Raji (cell line): ENCODE data around the gene ZCRB1.

Experiments
- POLR2A ChIP-seq: IDR thresholded peaks from 2 replicates; pipeline ENCODE4 v1.6.1; 2011; ENCODE audit warnings: low read depth, low read length, control low read depth; ENCODE audit not compliant: insufficient read depth

ZCRB1 gene

DNA sequence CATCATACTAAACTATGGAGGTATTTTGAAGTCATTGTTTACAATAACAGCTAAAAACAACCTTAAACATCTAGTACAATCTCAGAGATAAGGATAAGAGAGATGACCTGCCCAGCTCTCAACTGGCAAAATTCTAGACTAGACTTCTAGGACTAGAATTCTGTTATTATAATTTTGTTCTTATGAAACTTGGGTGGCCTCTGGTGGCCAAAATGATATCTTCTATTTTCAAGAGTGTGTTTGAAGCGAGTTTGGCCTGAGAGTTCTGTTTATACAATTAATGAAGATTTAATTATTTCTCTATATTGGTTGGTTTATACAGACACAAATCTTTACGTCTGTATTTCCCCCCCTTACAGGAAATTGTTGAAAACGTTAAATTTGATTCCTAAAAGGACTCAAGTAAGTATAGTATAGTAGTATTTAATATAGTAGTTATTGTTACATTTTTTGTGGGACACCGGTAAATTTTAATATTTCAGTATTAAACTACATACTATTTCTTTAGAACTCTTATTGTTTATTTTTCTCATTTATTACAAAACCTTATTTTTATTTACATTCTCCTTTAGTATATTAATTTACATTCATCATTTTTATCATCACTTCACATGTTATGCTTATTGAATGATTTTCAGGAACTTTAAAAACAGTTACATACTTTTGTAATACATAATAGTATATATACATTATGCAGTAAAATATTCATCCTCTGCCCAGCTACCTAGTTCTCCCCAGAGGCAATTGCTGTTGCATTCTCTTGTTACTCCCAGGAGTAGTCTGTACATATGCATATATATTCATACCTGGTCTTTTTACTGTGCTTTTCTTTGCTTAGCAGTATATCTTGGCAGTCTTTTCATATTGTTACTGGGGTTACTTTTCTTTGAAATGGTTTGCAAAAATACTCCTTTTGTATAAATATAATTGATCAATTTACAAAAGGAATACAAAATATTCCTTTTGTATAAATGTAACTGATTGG lies 6.7 kb upstream of the ZCRB1 start:
- TF ChIP-seq POLR2A, result no peak

DNA sequence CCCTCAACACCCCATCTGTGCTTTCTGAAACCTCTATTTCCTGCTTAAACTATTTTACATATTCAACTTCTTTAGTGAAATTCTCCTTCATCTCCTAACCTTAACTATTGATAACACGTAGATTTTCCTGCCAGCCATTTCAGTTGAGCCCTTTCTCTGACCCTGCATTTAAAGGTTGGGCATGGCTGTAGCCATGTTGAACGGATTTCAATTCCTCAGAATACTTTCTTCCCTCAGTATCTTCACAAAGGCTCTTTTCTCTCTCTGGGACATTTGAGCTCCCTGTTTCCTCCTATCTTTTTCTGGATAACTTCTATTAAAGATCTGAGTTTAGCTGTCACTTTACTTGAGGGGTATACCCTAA lies 1.3 kb upstream of the ZCRB1 start:
- TF ChIP-seq POLR2A, result no peak

GRCh38 chr12:42326541-42327226 lies 790 bp upstream of the ZCRB1 start:
- TF ChIP-seq POLR2A, result no peak

DNA sequence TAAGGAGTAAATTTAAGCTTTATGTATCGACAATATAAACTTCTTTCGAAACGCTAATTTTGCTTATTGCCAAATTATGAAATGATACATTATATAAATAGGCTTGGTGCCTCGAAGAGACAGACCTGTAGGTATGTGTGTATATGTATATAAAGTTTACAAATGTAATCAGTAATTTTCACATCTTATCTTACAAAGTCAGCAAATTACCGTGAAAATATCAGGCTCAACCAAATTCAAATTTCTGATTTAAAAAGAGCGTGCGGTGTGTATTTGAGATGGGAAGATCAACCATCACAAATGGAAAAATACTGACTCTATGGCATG lies 605 bp downstream of the ZCRB1 start:
- no peak for TF ChIP-seq POLR2A

DNA sequence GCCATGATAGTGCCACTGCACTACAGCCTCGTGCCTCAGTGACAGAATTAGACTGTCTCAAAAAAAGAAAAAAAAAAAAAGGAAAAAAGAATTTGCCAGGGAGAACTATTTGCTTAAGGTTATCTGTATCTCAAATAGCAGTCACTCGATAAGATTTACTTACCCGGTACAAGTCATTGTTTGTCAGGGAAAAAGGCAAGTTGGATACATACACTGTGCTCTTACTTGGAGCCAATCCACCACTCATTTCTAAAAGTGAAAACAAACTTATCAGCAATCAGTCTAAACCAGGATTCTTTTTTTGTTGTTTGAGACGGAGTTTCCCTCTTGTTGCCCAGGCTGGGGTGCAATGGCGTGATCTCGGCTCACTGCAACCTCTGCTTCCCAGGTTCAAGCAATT lies 2.0 kb downstream of the ZCRB1 start:
- no peak for TF ChIP-seq POLR2A

DNA sequence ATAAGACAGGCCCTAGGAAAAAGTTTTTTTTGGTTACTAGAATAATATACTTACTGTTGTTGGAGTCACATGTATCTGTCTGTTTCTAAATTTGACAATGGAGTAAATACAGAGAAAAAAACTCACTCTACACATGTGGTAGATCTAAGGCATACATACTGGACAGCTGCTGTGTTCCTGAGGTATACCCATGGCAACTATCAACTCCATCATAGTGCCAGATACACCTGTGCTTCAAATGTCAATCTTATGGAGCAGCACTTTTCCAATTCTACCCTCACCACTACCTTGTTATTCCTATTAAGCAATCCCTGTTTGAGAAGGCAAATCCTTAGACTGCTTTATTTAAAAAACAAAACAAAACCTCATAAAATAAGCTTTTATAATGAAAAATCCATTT lies 3.3 kb downstream of the ZCRB1 start:
- no peak for TF ChIP-seq POLR2A

DNA sequence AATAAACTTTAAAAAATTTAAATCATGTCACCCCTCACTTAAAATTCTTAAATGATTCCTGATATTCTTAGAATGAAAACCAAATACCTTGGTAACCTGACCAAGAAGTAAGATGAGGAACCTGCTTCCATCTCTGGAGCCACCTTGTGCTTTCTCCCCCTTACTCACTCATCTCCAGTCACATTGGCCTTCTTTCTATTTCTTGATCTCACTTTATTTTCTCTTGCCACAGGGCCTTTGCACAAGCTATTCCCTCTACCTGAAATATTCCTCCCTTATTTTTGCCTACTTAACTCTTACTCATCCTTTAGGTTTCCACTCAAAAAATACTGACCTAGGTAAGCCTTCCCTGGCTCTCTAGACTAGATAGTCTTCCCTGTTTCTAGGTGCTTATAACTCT lies 5.1 kb downstream of the ZCRB1 start:
- TF ChIP-seq POLR2A, result no peak

DNA sequence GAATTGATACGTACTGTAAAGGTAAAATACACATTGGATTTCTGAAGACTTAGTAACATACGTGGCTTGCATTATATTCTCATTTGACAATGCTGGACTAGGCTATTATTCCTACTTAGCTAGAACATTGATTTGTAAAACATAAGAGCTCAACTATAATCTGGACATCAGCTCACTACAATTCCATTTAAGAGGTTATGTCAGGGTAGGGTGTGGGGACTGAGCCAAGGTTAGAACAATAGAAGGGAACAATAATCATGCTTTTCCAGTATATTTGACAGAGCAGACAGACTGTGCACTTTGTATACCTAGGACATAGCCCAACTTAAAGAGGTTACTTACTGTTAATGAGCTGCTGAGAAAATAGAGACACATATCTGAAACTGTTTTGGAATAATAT lies 10.8 kb downstream of the ZCRB1 start:
- no peak for TF ChIP-seq POLR2A

GRCh38 chr12:42309996-42310395 lies 15.9 kb downstream of the ZCRB1 start:
- no peak for TF ChIP-seq POLR2A

GRCh38 chr12:42308390-42308789 lies 17.5 kb downstream of the ZCRB1 start:
- no peak for TF ChIP-seq POLR2A

DNA sequence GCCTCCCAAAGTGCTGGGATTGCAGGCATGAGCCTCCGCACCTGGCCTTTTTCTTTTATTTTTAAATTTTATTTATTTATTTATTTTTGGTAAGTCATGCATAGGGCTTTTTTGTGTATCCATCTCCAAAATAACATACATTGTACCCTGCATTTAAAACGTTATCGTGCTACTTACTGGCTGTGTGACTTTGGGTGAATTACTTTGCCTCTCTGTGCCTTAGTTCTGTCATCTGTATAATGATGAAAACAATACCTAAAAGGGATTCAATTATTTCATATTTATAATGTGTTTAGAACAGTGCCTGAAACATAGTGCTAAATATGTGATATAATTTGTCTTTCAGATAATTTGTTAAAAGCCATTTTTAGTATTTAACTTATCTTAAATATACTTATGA lies 19.6 kb downstream of the ZCRB1 start:
- no peak for TF ChIP-seq POLR2A

- no peak for TF ChIP-seq POLR2A
These were observed 26.2 kb downstream of the ZCRB1 start for GRCh38 chr12:42299392-42300308.

GRCh38 chr12:42298887-42299286 lies 27.0 kb downstream of the ZCRB1 start:
- no peak for TF ChIP-seq POLR2A

GRCh38 chr12:42296503-42297109 lies 29.3 kb downstream of the ZCRB1 start:
- no peak for TF ChIP-seq POLR2A

- no peak for TF ChIP-seq POLR2A
These were observed 34.2 kb downstream of the ZCRB1 start for GRCh38 chr12:42291680-42292079.
